GM12892 (cell line): ENCODE results near the gene TTLL5.

Experiments used
- POLR2A ChIP-seq: IDR thresholded peaks from 2 replicates; pipeline ENCODE4 v1.6.1; 2011; ENCODE audit warnings: low read depth, low read length, control low read depth
- POLR2AphosphoS5 ChIP-seq: IDR thresholded peaks from 2 replicates; pipeline ENCODE4 v1.6.1; 2011; ENCODE audit warnings: low read depth, low read length, control low read depth
- TAF1 ChIP-seq: IDR thresholded peaks from 2 replicates; pipeline ENCODE4 v1.6.1; 2011; ENCODE audit warnings: low read depth, mild to moderate bottlenecking, control low read depth, low read length, borderline replicate concordance

DNA sequence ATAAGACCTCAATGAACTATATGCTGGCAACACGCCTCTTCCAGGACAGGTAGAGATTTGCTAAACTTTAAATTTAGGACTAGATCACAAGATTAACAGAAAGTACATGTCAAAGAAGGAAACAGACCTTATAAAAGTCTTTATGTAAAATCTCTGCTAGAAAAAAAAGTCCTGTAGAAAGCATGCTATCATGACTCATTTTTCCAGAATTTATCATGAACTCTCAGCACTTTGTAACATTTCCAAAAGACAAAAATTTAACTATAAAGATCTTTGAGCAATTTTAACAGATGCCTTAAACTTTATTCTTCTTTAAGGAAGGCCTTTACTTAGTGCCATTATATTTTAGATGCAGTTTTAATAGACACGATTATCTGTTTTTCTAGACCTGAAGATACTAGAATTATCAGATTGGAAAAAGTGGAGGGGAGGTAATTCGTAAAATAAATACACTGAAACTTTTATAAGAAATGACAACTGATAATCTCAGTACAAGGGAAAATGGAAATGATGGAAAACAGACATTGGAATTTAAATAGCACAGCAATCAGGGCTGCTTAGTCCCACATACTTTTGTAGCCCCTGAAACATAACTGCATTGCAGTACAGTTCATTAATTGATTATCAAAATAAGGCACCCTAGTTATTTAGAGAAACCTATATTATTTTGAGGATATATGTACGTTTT is 92.0 kb downstream of the TTLL5 start:
- TF ChIP-seq TAF1 (no peak), POLR2A (no peak), POLR2AphosphoS5 (no peak)
